Ovary (tissue), 3 donors: Measurements from ENCODE around the gene SUMF1.

Experiments
- CTCF ChIP-seq, 3 donors: fragments of 450-650 bp in 2 of 3; fragments of 200-600 bp in 1 of 3; IDR thresholded peaks; one replicate each; pipeline versions ENCODE4 v1.5.1 to v1.8.0; 2016 to 2022; ENCODE audit warnings: antibody characterized with exemption in 3 of 3, mild to moderate bottlenecking in 1 of 3
- EP300 ChIP-seq: sonication (generic); formaldehyde crosslinking; IDR thresholded peaks from one replicate; pipeline ENCODE4 v1.6.1; 2017; ENCODE audit warnings: antibody characterized with exemption
- POLR2A ChIP-seq: fragments of 450-650 bp; IDR thresholded peaks from one replicate; pipeline ENCODE4 v1.6.1; 2017; ENCODE audit warnings: antibody characterized with exemption, mild to moderate bottlenecking, moderate library complexity
- donor health status: DM: no; HTN: no; CAD: no.

DNA sequence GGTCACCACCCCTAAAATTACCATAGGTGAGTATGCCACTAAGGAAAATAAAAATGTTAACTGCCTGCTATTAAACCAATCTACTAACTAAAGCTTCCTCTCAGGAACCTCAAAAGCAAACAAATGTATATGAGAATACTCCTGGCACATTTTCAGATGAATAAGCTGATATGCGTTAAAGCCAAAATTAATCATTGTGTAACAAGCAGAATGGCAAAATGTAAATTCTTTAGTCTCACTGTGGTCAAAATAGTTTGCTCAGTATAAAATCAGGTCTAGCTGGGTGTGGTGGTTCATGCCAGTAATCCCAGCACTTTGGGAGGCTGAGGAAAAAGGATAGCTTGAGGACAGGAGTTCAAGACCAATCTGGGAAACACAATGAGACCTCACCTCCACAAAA lies 53.6 kb downstream of the SUMF1 start:
- TF ChIP-seq CTCF (IDR thresholded peaks at IDR 0.05), result no peak
- no peak for TF ChIP-seq POLR2A
- no peak for TF ChIP-seq EP300
